ENCODE results near the gene FZD4.
"Not testable (repeated sequence)": the region's sequence is repeated elsewhere in the genome, so short reads cannot be mapped to it uniquely, and the experiment has no call there.

FZD4 gene

GRCh38 chr11:86955361-86956120 lies at the start of gene FZD4:
Gene FZD4, minus strand, starts transcription at chr11:86955395. Its CDS starts 310 bp downstream, at chr11:86955085.
- peak; percentile 40 for DNase-seq (ENCODE audit: low read depth)

DNA sequence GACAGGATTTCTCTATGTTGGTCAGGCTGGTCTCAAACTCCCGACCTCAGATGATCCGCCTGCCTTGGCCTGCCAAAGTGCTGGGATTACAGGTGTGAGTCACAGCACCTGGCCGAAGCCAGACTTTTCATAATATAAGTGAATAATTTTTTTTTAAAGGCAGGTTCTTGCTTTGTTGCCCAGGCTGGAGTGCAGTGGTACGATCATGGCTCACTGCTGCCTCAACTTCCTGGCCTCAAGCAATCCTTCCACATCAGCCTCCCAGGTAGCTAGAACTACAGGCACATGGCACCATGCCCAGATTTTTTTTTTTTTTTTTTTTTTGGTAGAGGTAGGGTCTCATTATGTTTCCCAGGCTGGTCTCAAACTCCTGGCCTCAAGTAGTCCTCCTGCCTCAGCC lies 49.1 kb upstream of the FZD4 start:
- not testable (repeated sequence) for DNase-seq (ENCODE audit: low read depth)

GRCh38 chr11:87002918-87003317 lies 47.7 kb upstream of the FZD4 start:
- no peak for DNase-seq (ENCODE audit: low read depth)

- DNase-seq (ENCODE audit: low read depth): no peak
Observed at GRCh38 chr11:86999859-87000753, 44.9 kb upstream of the FZD4 start.

DNA sequence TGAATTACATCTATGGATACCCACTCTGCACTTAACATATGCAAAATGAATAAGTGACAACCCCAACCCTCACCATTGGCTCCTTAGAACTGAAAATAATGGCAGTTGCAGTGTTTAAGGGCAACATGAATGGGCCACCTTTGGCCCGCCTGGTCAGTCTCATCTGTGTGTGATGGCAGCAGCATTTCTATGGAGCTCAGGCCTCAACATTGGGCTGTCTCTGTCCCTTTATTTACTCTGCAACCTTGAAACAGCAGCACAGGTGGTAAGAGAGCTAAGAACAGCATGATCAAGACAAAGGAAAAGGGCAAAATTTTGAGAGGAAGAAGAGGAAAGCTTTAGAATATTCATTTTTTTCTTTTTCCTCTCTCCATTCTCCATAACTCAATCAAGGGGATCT lies 44.2 kb upstream of the FZD4 start:
- no peak for DNase-seq (ENCODE audit: low read depth)

DNA sequence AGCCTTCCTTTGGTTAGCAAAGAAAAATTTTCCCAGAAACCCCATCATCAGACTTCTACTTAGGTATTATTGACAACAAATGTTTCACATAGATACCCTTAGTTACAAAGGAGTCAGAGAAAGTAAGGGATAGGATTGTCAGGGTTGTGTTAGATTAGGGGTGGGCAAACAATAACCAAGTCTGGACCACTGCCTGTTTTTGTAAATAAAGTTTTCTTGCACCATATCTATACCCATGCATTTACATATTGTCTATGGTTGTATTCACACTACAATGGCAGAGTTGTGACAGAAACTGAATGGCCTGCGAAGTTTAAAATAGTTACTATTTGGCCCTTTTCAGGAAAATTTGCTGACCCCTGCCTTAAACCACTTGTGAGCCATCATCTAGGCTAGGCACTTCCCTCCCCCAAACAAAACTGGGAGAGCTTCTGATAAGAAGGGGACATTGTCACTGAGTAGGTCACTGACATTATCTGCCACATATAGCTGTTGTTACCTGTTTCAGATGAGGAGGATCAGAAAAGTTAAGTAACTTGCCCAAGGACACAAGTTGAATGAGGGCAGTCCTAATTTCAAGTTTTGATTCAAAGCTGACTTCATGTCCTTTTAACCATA lies 41.9 kb upstream of the FZD4 start:
- no peak for DNase-seq (ENCODE audit: low read depth)

- no peak for DNase-seq (ENCODE audit: low read depth)
Observed at GRCh38 chr11:86993031-86993430, 37.8 kb upstream of the FZD4 start.

GRCh38 chr11:86992340-86992739 lies 37.1 kb upstream of the FZD4 start:
- DNase-seq (ENCODE audit: low read depth): not testable (repeated sequence)

GRCh38 chr11:86991341-86991740 lies 36.1 kb upstream of the FZD4 start:
- no peak for DNase-seq (ENCODE audit: low read depth)

DNA sequence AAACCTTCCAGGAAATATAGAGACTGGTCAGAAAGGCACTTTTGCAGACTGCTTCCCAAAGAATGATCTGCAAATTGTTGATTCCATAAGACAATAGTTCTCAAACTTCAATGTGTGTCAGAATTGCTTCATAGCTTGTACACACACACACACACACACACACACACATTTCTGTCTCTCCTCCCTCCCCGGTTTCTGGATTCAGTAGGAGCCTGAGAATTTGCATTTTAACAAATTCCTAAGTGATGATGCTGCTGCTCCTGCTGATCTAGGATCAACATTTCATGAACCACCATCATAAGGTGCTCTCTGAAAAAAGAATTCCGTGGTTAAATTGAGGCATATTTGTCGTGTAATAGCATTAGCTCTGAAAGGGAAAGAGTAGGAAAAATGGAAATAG lies 35.3 kb upstream of the FZD4 start:
- no peak for DNase-seq (ENCODE audit: low read depth)

- no peak for DNase-seq (ENCODE audit: low read depth)
Observed at GRCh38 chr11:86990031-86990430, 34.8 kb upstream of the FZD4 start.

GRCh38 chr11:86988351-86988881 lies 33.2 kb upstream of the FZD4 start:
- DNase-seq (ENCODE audit: low read depth): no peak

DNA sequence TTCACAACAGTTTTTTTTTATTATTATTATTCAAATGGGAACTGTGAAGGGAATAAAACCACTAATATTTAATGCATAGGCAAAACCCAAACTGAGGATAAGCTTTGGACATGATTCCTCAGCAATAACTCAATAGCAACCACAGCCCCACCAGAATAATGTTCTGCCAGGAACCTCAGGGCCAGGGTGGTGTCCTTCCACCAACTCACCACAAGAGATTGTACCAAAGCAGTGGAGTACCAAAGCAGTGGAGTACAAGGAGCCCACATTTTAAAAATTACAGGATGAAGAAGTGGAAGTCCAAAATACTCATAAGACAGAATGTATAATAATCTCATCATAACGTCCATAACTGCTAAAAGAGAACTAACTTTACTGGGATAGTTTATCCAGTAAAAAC lies 32.5 kb upstream of the FZD4 start:
- no peak for DNase-seq (ENCODE audit: low read depth)

DNA sequence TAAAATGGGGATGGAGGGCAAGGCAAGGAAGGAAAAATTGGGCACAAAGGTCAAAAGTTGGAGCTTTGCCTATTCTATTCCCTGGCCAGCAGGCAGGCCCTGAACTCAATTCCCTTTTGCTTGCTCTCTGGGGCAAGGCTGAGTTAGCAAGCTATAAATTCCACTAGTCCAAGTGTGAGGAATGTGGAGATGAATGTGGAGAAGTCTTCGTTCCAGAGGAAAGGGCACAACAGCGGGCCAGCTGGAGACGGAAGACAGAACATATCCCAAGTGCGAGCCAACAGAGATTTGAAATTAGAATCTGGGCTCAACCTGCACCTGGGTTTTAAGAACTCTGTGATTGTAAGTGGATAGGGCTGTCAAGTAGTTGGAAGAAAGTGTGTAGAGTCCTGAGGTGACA lies 29.5 kb upstream of the FZD4 start:
- DNase-seq (ENCODE audit: low read depth): no peak

GRCh38 chr11:86983021-86983488 lies 27.9 kb upstream of the FZD4 start:
- no peak for DNase-seq (ENCODE audit: low read depth)

DNA sequence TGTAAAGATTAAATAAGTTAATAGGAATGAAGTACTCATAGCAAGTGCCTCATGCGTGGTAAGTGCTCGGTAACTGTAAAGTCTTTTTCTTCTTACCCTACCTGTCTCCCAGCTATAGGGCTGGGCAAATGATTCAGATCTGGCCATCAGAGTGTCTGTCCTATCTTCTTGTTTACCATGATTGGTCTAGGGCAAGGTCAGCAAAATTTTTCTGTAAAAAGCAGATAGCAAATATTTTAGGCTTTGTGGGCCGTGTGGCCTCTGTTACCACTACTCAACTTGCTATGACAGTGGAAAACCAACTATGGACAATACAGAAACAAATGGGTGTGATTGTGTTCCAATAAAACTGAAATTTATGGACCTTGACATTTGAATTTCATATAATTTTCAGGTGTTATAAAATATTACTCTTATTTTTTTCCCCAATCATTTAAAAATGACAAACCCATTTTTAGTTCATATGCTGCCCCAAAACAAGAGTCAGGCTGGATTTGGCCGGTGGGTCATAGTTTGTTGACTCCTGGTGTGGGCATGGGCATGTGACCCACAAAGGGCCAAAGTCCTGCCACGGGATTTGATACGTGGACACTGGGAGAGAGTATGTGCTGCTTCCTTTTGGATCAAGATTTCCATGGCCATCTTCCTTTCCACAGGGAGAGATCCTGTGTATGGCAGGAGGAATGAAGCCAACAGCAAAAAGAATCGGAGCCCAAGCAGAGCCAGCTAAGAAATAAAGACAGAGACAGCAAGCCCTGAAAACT lies 26.8 kb upstream of the FZD4 start:
- no peak for DNase-seq (ENCODE audit: low read depth)

DNA sequence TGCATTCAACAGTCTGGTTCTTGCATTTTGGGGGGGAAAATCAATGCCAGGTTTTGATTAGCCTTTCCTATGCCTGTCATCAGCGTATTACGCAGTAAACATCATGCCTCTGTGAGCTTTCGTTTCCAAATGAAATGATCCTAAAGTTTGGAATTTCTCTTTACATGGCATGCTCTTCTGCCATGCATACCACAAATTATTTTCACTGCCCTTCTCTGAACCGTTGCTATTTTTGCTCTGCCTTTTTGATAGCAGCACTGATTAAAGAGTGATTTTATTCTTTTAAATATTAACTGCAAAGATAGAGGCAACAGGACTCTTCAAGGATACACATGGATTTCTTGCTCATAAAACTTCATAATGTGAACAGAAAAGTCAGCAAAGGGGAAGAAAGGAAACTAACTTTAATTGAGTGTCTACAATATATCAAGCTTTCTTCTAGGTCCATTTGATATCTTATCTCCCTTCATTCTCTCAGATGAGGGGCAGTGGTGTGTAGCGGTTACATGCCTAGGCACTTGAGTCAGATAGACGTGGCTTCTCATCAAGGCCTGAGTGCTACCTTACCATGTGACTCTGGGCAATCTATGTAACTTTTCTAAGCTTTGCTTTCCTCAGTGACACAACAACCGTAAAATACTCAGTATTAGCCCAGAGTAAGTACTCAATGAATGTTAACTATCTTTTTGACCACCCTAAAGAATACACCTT lies 25.0 kb upstream of the FZD4 start:
- DNase-seq (ENCODE audit: low read depth): no peak

DNA sequence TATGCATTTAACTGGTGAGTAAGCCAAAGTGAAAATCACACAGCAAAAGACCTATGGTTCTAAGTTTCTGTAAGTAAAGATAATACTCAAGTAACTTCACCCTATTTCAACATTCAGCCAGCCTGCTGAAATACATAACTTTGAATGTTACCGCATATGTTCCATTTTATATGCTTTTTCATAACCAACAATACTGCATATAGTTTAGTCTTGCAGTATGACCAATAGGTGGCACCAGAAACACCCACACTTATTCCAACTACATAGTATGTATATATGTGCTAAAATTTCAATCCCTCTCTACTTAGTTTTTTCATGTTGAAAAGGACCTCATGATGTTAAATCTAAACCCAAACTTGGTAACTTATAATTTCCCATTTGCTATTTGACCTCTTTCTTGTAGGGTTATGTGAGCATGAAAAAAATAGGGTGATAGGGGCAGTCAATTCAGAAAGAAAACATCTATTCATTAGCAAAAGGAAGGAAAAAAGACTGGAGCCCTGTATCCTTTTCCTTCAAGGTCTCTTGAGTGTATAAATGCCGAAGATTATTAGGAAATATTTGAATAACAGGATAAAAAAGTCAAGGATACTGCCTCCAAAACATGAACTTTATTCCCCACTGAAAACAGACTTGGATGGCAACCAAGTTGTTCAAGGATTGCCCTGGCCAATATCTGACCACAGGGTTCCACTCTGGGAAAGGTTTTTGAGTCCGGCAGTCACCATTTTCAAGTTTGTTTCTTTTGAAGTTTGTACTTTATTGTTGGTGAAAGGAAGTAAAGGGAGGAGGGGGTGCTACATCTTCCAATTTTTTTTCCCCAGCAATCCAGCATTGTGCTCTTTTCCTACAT lies 23.8 kb upstream of the FZD4 start:
- no peak for DNase-seq (ENCODE audit: low read depth)

GRCh38 chr11:86978247-86978646 lies 23.1 kb upstream of the FZD4 start:
- DNase-seq (ENCODE audit: low read depth): no peak

GRCh38 chr11:86977441-86978050 lies 22.4 kb upstream of the FZD4 start:
- DNase-seq (ENCODE audit: low read depth): no peak
